AG09309 (cell line): ENCODE data around the gene GSN.

Experiments
- DNase-seq: peaks from one replicate; pipeline ENCODE4 v3.0.0-alpha.2; 2010; ENCODE audit warnings: low read depth
- H3K4me3 ChIP-seq: 2 replicates; pipeline ENCODE4 v1.5.1; 2011; ENCODE audit warnings: mild to moderate bottlenecking, low read depth, low read length, moderate library complexity; ENCODE audit not compliant: control insufficient read depth
- TF ChIP-seq, protein P1 (sequence below): IDR thresholded peaks from 2 replicates; pipeline ENCODE4 v1.5.1; 2011; ENCODE audit warnings: mild to moderate bottlenecking, low read depth, low read length, inconsistent platforms; ENCODE audit not compliant: insufficient read depth, control insufficient read depth; ENCODE audit errors: missing control alignments

The GSN gene

DNA sequence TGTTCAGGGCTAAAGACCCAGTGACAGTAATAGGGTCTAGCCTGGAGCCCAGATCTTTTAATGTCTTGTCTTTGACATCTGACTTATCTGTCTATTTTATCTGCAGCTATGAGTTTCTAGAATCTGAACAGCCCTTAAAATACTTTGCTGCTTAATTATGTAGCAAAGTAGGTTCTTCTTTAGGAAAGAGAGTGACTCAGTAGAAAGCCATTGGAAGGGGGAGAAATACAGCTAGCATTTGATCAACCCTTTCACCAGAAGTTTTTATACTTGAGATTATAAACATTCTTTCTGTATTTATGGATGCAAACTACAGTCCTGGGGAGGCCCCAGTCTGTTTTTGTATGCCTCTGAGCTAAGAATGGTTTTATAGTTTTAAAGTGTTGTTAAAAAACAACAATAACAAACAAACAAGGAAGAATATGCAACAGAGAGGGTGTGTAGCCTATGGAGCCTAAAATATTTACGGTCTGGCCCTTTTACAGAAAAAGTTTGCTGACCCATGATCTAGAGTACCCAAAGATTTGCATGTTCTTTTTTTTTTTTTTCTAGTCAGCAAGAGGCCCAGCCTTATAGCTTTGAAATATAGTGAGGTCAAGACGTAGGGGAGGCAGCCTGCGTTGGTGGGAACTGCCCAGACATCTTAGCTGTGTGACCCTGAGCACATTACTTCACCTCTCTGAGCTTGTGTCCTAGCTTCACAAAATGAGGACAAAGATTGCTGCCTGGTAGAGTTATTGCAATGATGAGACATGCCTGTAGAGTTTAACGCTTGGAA lies 9.7 kb downstream of the GSN start:
- TF ChIP-seq, protein P1, sequence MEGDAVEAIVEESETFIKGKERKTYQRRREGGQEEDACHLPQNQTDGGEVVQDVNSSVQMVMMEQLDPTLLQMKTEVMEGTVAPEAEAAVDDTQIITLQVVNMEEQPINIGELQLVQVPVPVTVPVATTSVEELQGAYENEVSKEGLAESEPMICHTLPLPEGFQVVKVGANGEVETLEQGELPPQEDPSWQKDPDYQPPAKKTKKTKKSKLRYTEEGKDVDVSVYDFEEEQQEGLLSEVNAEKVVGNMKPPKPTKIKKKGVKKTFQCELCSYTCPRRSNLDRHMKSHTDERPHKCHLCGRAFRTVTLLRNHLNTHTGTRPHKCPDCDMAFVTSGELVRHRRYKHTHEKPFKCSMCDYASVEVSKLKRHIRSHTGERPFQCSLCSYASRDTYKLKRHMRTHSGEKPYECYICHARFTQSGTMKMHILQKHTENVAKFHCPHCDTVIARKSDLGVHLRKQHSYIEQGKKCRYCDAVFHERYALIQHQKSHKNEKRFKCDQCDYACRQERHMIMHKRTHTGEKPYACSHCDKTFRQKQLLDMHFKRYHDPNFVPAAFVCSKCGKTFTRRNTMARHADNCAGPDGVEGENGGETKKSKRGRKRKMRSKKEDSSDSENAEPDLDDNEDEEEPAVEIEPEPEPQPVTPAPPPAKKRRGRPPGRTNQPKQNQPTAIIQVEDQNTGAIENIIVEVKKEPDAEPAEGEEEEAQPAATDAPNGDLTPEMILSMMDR: no peak
- peak overlapping the region; percentile 2; the same call in 1 of the 2 replicates for H3K4me3 ChIP-seq
- DNase-seq: peak; percentile 55

DNA sequence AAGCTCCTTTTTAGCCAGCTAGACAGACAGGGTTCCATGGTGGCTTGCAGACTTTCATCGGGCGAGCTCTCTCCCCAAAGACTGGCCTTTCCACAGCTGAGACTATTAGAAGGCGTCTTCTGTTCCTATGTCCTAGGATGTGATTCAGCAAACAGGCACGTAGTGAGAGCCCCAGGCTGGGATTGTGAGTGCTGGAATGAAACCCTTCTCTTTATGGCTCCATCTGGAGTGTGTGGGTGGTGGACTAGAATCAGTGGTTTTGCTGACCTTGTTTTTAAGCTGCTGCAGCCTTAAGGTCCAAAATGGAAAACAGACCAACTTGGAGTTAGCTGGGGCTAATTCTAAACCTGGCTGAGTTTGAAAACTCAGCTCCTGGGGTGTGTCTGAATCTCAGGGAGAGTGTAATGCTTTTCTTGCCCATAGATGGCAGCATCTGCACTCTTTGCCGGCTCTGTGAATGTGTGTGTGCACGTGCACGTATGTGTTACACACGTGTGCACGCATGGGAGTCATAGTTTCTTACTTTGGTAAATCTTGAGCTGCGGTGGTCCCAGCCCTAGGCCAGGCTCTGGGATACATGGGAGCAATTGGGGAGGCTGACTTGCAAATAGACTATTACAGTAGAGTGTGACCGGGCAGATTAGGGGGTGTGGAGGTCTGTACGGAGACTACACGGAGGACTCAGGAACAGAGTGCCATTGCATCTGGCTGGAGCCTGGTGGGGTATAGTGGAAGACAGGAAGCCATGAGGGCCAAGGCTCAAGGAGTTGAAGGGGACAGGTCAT lies 10.7 kb downstream of the GSN start:
- TF ChIP-seq, protein P1: peak; percentile 84
- H3K4me3 ChIP-seq: peak overlapping the region; percentile 2; the same call in 1 of the 2 replicates
- DNase-seq: peak; percentile 99

DNA sequence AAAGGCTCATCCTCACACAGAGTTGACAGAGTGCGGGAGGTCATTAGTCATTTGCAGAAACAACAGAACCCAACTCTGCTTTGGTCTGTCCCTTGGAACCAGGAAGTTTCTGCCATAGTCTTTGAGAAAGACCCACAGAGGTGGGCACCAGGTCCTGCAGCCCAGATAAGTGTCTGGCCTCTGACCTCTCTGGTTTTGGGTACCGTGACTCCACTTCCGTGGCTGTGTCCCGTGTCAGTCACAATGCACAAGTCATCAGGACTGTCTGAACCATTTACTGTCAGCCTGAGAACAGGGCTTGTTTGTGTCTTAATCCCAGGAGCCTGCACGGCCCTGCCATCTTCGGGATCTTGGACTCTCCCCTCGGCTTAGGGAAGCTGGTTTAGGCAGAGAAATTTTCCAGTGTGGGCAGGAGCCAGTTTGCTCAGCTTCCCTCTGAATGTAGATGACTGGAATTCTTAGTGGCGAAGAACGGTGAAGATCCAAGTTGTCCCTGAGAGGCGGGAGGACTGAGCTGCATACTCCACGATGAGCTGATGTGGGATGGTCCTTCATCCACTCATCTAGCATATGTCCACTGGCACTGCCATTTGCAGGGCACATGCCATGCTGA lies 11.9 kb downstream of the GSN start:
- no peak overlapping the region for H3K4me3 ChIP-seq
- TF ChIP-seq, protein P1: no peak
- no peak for DNase-seq

DNA sequence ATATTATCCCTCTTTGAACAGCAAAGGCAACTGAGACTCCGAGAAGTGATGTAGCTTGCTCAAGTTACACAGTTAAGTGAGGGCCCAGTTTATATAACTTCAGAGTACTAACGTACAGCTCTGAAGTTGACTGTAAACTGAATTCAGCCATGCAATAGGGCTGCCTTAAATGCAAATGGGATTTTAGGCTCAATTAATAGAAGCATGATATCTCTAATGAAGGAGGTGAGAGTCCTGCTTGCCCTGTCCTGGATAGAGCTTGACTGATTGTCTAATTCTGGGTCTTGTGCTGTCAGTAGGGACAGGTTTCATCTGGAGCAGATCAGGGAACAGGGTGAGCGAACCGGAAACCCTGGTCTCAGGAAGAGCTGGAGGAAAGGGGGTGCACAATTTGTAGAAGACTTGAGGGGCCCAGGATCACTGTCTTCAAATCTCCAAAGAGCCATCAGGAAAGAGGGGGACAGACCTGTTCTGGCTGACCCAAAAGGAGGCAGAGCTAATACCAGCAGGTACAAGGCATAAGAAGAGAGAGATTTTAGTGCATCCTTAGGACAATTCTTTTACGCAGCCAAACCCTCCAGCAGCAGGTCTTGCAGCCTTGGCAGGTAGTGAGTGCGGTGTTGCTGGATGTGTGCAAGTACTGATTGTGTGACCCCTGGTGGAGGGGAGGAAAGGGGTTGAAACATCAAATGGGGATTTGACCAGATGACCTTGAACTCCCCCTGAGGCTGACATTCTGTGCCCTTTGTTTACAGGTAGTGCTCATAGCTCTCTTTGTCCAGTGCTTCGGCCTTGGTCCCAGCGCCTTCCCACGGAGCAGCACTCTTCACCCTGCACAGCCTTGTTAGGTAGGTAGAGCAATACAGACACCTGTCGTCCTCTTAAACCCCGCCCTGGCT lies 13.0 kb downstream of the GSN start:
- TF ChIP-seq, protein P1: no peak
- DNase-seq: no peak
- no peak overlapping the region for H3K4me3 ChIP-seq

DNA sequence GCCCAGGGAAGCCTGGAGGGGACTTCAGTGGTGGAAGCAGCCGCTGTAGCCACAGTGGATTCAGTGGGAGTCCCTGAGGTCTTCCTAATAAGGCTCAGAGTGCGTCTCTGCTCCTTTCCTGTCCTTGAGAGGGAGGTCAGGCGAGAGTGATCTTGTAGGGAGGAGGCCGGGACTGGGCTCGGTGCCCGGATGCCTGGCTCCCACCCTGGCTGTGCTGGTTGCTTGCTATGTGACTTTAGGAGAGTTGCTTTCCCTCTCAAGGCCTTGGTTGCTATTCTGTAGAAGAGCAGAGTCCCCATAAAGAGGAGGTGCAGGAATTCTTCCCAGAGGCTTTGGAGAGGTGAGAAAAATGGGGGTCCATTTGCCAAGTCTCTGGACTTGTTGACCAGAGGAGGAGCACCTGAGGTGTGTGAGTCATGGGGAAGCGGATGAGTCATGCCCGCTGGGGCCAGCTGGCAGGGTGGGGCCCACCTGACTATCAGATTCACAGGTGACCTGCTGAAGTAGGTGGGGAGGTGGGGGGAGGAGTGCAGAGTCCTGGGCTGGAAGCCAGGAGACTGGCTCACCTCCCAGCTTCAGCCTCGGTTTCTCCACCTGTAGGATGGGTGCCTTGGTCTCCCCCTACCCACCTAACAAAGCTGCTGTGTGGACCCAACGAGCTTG lies 13.8 kb downstream of the GSN start:
- H3K4me3 ChIP-seq: no peak overlapping the region
- DNase-seq: no peak
- TF ChIP-seq, protein P1: no peak
